Progenitor cell of endocrine pancreas (in vitro differentiated cells): ENCODE data around the gene PDE1A. TPM values are rescaled to one million over a fixed set of nuclear protein-coding genes. Genes with fewer than 3 reads are reported as not detected.

ENCODE experiments used
- DNase-seq: peaks from one replicate; pipeline ENCODE4 v3.0.0; 2021; ENCODE audit warnings: low spot score; ENCODE audit not compliant: unreplicated experiment
- H3K27ac Mint-ChIP-seq: 2 replicates; pipeline ENCODE4 v1.8.0; 2021; ENCODE audit warnings: mild to moderate bottlenecking, moderate library complexity, mixed read lengths
- H3K27me3 Mint-ChIP-seq: 2 replicates; pipeline ENCODE4 v1.8.0; 2021; ENCODE audit warnings: mixed read lengths
- H3K36me3 Mint-ChIP-seq: 2 replicates; pipeline ENCODE4 v1.8.0; 2022; ENCODE audit warnings: mixed read lengths; ENCODE audit not compliant: insufficient read depth
- H3K4me1 Mint-ChIP-seq: 2 replicates; pipeline ENCODE4 v1.8.0; 2021; ENCODE audit warnings: low read depth, mixed read lengths
- H3K4me3 Mint-ChIP-seq: 2 replicates; pipeline ENCODE4 v1.8.0; 2021; ENCODE audit warnings: low read depth, mild to moderate bottlenecking, moderate library complexity, mixed read lengths
- H3K9me3 Mint-ChIP-seq: 2 replicates; pipeline ENCODE4 v1.8.0; 2021; ENCODE audit warnings: low read depth, mixed read lengths
- total RNA-seq: library from RNA; stranded (reverse); gene quantifications from 2 replicates; pipeline ENCODE4 v1.2.1, GENCODE V29; 2021
- TF ChIP-seq, protein P1 (sequence below): fragments of 200-600 bp; sonication (generic); IDR thresholded peaks from one replicate; pipeline ENCODE4 v1.5.0; 2021; ENCODE audit warnings: antibody characterized with exemption, mild to moderate bottlenecking; ENCODE audit not compliant: unreplicated experiment

Gene PDE1A
- total RNA-seq, 1 donor from 2014 or later, result 2.9 TPM

GRCh38 chr2:182128821-182129707 lies 297.8 kb downstream of the PDE1A start:
- TF ChIP-seq, protein P1, sequence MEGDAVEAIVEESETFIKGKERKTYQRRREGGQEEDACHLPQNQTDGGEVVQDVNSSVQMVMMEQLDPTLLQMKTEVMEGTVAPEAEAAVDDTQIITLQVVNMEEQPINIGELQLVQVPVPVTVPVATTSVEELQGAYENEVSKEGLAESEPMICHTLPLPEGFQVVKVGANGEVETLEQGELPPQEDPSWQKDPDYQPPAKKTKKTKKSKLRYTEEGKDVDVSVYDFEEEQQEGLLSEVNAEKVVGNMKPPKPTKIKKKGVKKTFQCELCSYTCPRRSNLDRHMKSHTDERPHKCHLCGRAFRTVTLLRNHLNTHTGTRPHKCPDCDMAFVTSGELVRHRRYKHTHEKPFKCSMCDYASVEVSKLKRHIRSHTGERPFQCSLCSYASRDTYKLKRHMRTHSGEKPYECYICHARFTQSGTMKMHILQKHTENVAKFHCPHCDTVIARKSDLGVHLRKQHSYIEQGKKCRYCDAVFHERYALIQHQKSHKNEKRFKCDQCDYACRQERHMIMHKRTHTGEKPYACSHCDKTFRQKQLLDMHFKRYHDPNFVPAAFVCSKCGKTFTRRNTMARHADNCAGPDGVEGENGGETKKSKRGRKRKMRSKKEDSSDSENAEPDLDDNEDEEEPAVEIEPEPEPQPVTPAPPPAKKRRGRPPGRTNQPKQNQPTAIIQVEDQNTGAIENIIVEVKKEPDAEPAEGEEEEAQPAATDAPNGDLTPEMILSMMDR, result no peak
- H3K4me1 Mint-ChIP-seq, result no peaks in the 10 kb centered on the region
- H3K36me3 Mint-ChIP-seq, result no peaks in the 10 kb centered on the region
- DNase-seq, result no peak
- no peaks in the 10 kb centered on the region for H3K9me3 Mint-ChIP-seq
- H3K27ac Mint-ChIP-seq, result no peak overlapping the region
- peaks cover 4% of the 10 kb centered on the region for H3K27me3 Mint-ChIP-seq
- H3K4me3 Mint-ChIP-seq, result no peak overlapping the region

GRCh38 chr2:182117196-182117595 lies 309.6 kb downstream of the PDE1A start:
- TF ChIP-seq, protein P1, result no peak
- no peaks in the 10 kb centered on the region for H3K4me1 Mint-ChIP-seq
- H3K27me3 Mint-ChIP-seq, result no peaks in the 10 kb centered on the region
- H3K4me3 Mint-ChIP-seq, result no peak overlapping the region
- no peak overlapping the region for H3K27ac Mint-ChIP-seq
- DNase-seq, result no peak
- H3K36me3 Mint-ChIP-seq, result no peaks in the 10 kb centered on the region
- H3K9me3 Mint-ChIP-seq, result no peaks in the 10 kb centered on the region

GRCh38 chr2:182116774-182117173 lies 310.1 kb downstream of the PDE1A start:
- Mint-ChIP-seq H3K4me1 (no peaks in the 10 kb centered on the region), H3K27me3 (no peaks in the 10 kb centered on the region), H3K36me3 (no peaks in the 10 kb centered on the region), H3K27ac (no peak overlapping the region), H3K4me3 (no peak overlapping the region), H3K9me3 (no peaks in the 10 kb centered on the region)
- no peak for DNase-seq
- TF ChIP-seq, protein P1, result no peak

GRCh38 chr2:182115258-182115657 lies 311.6 kb downstream of the PDE1A start:
- no peak overlapping the region for H3K27ac Mint-ChIP-seq
- H3K27me3 Mint-ChIP-seq, result no peaks in the 10 kb centered on the region
- H3K36me3 Mint-ChIP-seq, result no peaks in the 10 kb centered on the region

DNA sequence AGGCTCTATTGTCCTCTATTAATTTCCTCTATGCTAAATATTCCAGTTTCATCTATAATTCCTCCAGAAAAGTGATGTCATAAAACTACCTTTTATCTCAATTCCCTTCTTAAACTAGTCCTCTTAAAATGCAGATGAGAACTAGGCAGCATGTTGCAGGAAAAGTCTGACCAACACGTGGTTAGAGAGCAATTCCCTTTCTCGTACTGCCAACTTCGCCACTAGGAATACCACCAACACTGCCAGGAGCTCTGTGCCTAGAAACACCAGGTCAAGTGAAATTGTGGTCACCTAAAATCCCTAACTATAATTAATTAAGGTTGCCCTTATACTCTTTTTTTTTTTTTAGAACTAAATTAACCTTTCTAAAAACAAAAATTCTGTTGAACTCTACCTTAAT lies 313.5 kb downstream of the PDE1A start:
- no peak for DNase-seq
- Mint-ChIP-seq H3K27ac (no peak overlapping the region), H3K4me1 (no peaks in the 10 kb centered on the region), H3K9me3 (no peaks in the 10 kb centered on the region), H3K36me3 (no peaks in the 10 kb centered on the region), H3K27me3 (no peaks in the 10 kb centered on the region), H3K4me3 (no peak overlapping the region)
- TF ChIP-seq, protein P1, result no peak

More at GRCh38 chr2:182115258-182115657, 311.6 kb downstream of the PDE1A start:
- no peaks in the 10 kb centered on the region for H3K9me3 Mint-ChIP-seq
- TF ChIP-seq, protein P1, result no peak
- no peaks in the 10 kb centered on the region for H3K4me1 Mint-ChIP-seq
- no peak for DNase-seq
- no peak overlapping the region for H3K4me3 Mint-ChIP-seq
